Bronchial epithelial cell (primary cell): ENCODE data around the gene CASQ2. TPM values are rescaled to one million over a fixed set of nuclear protein-coding genes. Genes with fewer than 3 reads are reported as not detected.
A peak's percentile ranks its signal among the peaks of the same experiment; 100 is the strongest.

Experiments used
- DNase-seq: peaks from one replicate; pipeline ENCODE4 v3.0.0-alpha.2; 2010; ENCODE audit warnings: low read depth
- FAIRE-seq: peaks from 2 replicates; lab custom pipeline; 2011; peaks lifted over from hg19 to GRCh38; lab: Jason Lieb, UNC
- H3K27me3 ChIP-seq: 2 replicates; pipeline ENCODE4 v1.5.1; 2011; ENCODE audit warnings: low read length; ENCODE audit not compliant: control insufficient read depth, insufficient read depth
- H3K36me3 ChIP-seq: 2 replicates; pipeline ENCODE4 v1.5.1; 2011; ENCODE audit warnings: low read length; ENCODE audit not compliant: control insufficient read depth, insufficient read depth
- H3K4me3 ChIP-seq: 2 replicates; pipeline ENCODE4 v1.5.1; 2011; ENCODE audit warnings: mild to moderate bottlenecking, low read depth, low read length, control low read depth
- total RNA-seq: library from RNA; depleted of rRNA; stranded (reverse); fragments of >200 nt; gene quantifications from 2 replicates; pipeline ENCODE4 v1.2.1, GENCODE V29; 2014
- TF ChIP-seq, protein P1 (sequence below): IDR thresholded peaks from 2 replicates; pipeline ENCODE4 v1.5.1; 2011; ENCODE audit warnings: mild to moderate bottlenecking, moderate library complexity, low read length, control low read depth, inconsistent platforms; ENCODE audit not compliant: insufficient read depth, severe bottlenecking

The CASQ2 gene
- not detected in 2 replicates for total RNA-seq

DNA sequence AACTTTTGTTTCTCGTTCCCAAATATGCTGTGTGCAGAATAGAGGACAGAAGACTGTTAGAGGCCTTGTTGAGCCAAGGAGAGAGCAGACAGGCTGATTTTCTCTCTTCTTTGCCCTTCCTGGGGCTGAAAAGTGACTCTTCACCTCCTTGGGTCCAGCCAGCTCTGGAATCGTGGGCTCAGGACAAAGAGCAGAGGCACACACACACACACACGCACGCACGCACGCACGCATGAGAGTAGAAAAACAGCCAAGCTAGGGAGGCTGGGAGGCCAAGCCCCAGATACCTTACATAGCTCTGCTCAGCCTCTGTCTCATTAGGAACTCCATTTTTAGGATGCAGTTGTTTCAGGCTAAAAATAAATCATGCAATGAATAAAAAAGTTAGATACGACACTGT is at the start of gene CASQ2:
CASQ2 (minus strand) TSS at position 166 of the 400 bp plus-strand sequence. CDS start 173 bp downstream, outside the sequence.
- TF ChIP-seq, protein P1, sequence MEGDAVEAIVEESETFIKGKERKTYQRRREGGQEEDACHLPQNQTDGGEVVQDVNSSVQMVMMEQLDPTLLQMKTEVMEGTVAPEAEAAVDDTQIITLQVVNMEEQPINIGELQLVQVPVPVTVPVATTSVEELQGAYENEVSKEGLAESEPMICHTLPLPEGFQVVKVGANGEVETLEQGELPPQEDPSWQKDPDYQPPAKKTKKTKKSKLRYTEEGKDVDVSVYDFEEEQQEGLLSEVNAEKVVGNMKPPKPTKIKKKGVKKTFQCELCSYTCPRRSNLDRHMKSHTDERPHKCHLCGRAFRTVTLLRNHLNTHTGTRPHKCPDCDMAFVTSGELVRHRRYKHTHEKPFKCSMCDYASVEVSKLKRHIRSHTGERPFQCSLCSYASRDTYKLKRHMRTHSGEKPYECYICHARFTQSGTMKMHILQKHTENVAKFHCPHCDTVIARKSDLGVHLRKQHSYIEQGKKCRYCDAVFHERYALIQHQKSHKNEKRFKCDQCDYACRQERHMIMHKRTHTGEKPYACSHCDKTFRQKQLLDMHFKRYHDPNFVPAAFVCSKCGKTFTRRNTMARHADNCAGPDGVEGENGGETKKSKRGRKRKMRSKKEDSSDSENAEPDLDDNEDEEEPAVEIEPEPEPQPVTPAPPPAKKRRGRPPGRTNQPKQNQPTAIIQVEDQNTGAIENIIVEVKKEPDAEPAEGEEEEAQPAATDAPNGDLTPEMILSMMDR = no peak

DNA sequence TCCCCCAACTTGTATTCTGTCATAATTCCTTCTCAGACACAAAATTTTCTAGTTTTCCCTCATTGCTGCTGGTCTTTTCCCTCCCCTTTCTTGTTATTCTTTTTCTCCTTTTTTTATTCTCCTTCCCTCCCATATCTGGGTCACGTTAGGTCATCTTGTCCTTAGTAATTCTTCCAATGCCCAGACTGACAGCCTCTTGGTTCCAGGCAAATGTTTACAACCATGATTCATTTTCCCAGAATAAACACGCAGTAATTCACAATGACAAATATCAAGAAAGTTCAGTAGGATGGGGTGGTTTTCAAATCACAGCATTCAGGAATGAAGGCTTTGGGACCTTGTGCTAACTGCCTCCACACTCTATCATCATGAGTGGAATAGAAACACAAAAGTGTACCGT is 47.2 kb upstream of the CASQ2 start:
- no peak for FAIRE-seq
- DNase-seq = peak; percentile 74
- Histone ChIP-seq H3K27me3 (no peaks in the 10 kb centered on the region), H3K36me3 (no peaks in the 10 kb centered on the region), H3K4me3 (no peak overlapping the region)
- TF ChIP-seq, protein P1 = no peak

More for the DNA sequence above, at the start of gene CASQ2:
- Histone ChIP-seq H3K4me3 (no peak within 1 kb of the TSS), H3K36me3 (no peaks in the 10 kb centered on the region), H3K27me3 (no peaks in the 10 kb centered on the region)
- FAIRE-seq = no peak
- no peak for DNase-seq

DNA sequence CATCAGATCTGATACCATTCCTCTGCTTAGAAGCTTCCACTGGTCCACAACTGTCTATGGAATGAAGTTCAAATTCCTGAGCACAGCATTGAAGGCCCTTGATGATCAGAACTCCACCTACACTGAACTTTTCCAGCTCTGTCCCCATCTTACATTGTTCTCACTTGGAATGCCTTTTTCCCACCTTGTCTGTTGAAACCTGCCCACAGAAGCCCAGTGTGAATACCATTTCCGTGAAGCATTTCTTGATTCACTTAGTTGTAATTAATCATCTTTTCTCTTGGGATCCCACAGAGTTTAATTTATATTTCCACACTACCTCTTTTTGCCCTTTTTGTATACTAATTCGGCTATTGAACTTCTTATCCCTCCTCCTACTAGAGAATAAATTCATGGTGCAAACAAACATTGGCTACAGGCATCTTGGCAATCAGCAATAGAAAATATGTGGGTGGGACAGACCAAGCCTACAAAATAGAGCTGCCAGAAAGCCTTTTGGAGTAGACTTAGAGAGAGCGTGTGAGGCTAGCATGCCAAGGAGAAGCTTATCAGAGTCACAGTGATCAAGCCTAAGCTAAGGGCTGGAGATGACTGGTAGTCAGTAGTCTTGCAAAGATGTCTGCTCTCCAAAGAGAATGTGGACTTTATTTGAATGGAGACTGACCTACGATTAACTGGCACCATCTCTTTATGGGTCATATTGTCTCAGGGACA is 46.3 kb upstream of the CASQ2 start:
- FAIRE-seq (no peak), DNase-seq (peak; percentile 87)
- Histone ChIP-seq H3K27me3 (no peaks in the 10 kb centered on the region), H3K4me3 (no peak overlapping the region), H3K36me3 (no peaks in the 10 kb centered on the region)
- TF ChIP-seq, protein P1 = no peak

DNA sequence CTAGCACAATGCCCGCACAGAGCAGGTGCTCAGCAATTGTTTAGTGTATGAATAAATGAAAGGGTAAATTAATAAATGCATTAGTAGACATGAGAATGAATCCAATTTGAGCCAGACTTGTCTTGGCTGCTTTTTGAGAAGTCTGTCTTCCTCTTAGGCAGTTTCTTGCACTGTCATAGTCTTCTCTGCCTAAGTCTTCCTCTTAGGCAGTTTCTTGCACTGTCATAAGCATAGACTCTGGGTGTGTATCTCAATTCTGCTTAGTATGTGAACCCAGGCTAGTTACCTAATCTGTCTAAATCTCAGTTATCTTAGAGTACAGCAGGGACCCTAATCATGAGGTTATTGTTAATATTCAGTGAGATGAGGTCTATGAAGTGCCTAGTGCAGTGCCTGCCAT is 45.2 kb upstream of the CASQ2 start:
- Histone ChIP-seq H3K36me3 (no peaks in the 10 kb centered on the region), H3K4me3 (no peak overlapping the region), H3K27me3 (no peaks in the 10 kb centered on the region)
- FAIRE-seq (no peak), DNase-seq (no peak)
- TF ChIP-seq, protein P1 = no peak

DNA sequence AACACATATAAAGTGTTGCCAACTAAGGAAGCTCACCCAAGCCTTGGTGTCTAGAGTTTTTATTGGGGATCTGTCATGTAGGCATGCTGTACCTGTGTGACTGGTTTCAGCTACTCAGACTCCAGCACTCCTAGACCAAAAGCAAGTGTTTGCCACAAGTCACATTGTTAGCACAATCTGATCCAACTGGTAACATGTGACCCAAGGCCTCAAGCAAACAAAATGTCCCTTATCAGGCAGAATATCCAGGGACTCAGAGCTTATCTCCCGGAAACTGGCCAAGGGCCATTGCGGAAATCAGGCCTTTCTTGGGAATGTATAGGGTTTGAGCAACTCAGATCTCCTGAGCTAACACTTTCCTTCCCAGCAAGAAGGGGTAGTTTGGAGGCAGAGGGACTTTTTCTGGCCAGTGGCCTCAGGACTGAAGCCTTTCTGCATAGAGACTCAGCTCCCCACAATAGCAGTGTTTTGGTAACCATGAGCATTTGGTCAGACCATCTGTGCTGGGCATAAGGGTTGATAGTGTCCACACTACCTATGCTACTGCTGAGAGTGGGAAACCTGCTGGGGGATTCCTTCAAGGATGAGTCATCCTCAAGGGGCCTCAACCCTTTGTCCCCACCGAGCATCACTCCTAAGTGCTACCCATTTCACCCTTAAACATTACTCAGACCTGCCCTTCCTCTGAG is 42.8 kb upstream of the CASQ2 start:
- DNase-seq (no peak), FAIRE-seq (peak; percentile 83)
- Histone ChIP-seq H3K4me3 (no peak overlapping the region), H3K36me3 (no peaks in the 10 kb centered on the region), H3K27me3 (no peaks in the 10 kb centered on the region)
- TF ChIP-seq, protein P1 = no peak

DNA sequence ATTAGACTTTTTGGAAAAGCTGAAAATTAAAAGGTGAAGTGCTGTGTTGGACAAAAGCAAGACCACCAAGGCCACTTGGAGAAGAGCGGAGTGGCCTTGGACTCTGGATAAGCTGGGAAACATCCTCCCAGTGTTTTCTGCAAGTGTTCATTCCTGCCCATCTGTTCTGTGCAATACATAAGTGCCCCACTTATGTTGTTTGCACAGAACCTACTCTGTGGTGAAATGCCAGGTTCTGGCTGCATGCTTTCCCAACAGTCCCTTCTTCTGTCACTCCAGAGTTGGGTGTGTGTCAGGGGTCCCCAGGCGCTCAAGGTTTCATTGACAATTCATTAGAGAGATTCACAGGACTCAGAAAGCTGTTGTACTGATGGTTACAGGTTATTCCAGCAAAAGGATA is 42.1 kb upstream of the CASQ2 start:
- no peaks in the 10 kb centered on the region for H3K27me3 ChIP-seq
- FAIRE-seq (no peak), DNase-seq (no peak)
- TF ChIP-seq, protein P1 = no peak
- H3K4me3 ChIP-seq = no peak overlapping the region
- no peaks in the 10 kb centered on the region for H3K36me3 ChIP-seq
